Measurements from ENCODE around the gene NOTCH2.

DNA sequence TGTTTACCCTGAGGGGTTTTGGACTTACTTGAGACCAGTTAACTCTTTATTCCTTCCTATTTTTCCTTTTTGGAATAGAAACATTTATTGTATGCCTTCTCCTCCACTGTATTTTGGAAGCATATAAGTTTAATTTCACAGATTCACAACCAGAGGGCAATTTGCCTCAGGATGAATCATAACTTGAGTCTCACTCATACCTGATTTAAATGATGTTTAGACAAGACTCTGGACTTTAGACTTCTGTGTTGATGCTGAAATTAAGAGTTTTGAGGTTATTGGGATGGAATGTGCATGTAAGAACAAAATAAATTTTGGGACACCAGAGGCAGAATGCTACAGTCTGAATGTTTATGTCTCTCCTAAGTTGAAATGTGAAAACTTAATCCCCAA, 166.0 kb downstream of the NOTCH2 start:
- TF ChIP-seq, protein P1, sequence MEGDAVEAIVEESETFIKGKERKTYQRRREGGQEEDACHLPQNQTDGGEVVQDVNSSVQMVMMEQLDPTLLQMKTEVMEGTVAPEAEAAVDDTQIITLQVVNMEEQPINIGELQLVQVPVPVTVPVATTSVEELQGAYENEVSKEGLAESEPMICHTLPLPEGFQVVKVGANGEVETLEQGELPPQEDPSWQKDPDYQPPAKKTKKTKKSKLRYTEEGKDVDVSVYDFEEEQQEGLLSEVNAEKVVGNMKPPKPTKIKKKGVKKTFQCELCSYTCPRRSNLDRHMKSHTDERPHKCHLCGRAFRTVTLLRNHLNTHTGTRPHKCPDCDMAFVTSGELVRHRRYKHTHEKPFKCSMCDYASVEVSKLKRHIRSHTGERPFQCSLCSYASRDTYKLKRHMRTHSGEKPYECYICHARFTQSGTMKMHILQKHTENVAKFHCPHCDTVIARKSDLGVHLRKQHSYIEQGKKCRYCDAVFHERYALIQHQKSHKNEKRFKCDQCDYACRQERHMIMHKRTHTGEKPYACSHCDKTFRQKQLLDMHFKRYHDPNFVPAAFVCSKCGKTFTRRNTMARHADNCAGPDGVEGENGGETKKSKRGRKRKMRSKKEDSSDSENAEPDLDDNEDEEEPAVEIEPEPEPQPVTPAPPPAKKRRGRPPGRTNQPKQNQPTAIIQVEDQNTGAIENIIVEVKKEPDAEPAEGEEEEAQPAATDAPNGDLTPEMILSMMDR (IDR thresholded peaks at IDR 0.05; ENCODE audit: low read depth, low read length, missing input control) = no peak
- TF ChIP-seq, protein P2, sequence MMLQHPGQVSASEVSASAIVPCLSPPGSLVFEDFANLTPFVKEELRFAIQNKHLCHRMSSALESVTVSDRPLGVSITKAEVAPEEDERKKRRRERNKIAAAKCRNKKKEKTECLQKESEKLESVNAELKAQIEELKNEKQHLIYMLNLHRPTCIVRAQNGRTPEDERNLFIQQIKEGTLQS (IDR thresholded peaks at IDR 0.05) = no peak
- no peak for TF ChIP-seq GABPA (IDR thresholded peaks at IDR 0.05 in 1 of 2, conservative IDR thresholded peaks at IDR 0.05 in 1 of 2)
- no peak for TF ChIP-seq NR2F2 (IDR thresholded peaks at IDR 0.05)
- no peak for TF ChIP-seq RAD21 (IDR thresholded peaks at IDR 0.05)
- TF ChIP-seq TAF1 (conservative IDR thresholded peaks at IDR 0.05) = no peak
- TF ChIP-seq SP1 (IDR thresholded peaks at IDR 0.05) = no peak
- TF ChIP-seq, protein P3, sequence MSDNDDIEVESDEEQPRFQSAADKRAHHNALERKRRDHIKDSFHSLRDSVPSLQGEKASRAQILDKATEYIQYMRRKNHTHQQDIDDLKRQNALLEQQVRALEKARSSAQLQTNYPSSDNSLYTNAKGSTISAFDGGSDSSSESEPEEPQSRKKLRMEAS (IDR thresholded peaks at IDR 0.05) = no peak
